SU-DHL-6 (cell line): Measurements from ENCODE around the gene ILF2.

Experiments used
- CTCF ChIP-seq: fragments of 200-600 bp; sonication (generic); IDR thresholded peaks from one replicate; pipeline ENCODE4 v1.5.1; 2017; ENCODE audit warnings: antibody characterized with exemption, mild to moderate bottlenecking, low read length, moderate library complexity; ENCODE audit not compliant: insufficient read depth, poor library complexity, severe bottlenecking
- EZH2phosphoT487 ChIP-seq: fragments of 200-600 bp; sonication (generic), shearing (Covaris generic); conservative IDR thresholded peaks from 2 replicates; pipeline ENCODE4 v1.6.1; 2018; ENCODE audit warnings: mild to moderate bottlenecking, antibody characterized with exemption, low read length, moderate library complexity, mixed read lengths

GRCh38 chr1:153649137-153649862 lies 21.5 kb downstream of the ILF2 start:
- TF ChIP-seq CTCF (no peak), EZH2phosphoT487 (no peak)
